Measurements from ENCODE around the gene CCDC27.
"Not testable (repeated sequence)": the region's sequence is repeated elsewhere in the genome, so short reads cannot be mapped to it uniquely, and the experiment has no call there.

CCDC27 gene

DNA sequence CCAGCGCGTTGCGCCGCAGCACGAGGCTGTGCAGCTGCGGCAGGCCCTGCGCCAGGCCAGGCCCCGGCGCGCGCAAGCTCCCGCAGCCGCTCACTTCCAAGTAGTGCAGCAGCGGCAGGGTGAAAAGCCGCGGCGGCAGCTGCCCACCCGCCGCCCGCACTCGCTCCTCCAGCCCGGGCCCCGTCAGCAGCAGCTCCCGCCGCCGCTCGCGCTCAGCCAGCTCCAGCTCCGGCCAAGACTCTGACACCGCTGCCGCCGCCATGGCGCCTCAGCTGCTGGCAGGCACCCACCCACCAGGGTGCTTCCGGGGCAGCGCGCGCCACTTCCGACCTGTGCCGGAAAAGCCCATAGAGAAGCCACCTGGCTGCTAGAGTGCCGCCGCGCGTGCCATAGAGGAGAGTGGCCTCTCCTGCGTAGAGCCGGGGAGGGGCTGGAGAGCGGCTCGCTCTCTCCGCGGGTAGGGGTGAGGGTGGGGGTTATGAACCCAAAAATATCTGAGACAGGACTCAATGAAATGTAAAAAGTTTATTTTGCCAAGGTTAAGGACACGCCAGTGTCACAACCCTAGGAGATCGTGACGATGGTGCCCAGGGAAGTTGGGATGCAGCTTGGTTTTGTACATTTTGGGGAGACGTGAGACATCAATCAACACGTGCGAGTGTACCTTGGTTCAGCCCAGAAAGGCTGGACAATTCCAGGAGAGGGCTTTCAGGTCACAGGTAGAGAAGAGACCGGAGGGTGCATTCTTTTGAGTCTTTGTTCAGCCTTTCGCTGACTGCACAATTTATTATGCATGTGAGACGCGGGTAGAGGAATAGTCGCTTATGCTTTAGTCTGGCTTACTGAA lies 44.2 kb downstream of the CCDC27 start, which contains the start of gene LRRC47:
Gene LRRC47, minus strand, starts transcription at position 284 of the 847 bp plus-strand sequence. Its CDS starts 22 bp downstream, at position 262.
- peak; percentile 96 for DNase-seq

DNA sequence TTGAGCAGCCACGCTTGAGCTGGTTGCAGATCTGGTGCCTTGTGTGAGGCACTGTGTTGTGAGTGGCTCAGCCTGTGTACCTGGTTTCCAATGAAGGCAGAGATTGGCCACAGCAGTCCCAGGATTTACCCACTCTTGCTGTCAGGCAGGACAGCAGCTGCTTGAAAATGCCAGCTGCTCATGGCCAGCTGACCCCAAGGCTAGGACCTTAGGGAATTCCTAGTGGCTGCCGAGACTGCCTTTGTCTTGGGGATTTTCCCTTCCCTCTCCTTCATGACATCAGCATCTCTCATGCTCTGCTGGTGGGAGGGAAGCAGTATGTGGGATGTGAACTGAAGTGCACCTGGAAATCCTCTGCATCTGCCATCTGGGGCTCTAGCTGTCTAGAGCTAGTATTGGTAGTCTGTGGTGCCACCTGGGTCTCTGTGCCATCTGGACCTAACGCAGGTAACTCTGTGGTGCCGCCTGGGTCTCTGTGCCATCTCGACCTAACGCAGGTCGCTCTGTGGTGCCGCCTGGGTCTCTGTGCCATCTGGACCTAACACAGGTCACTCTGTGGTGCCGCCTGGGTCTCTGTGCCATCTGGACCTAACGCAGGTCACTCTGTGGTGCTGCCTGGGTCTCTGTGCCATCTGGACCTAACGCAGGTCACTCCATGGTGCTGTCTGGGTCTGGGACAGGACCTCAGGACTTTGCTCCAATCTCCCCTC lies 47.9 kb downstream of the CCDC27 start:
- no peak for DNase-seq

DNA sequence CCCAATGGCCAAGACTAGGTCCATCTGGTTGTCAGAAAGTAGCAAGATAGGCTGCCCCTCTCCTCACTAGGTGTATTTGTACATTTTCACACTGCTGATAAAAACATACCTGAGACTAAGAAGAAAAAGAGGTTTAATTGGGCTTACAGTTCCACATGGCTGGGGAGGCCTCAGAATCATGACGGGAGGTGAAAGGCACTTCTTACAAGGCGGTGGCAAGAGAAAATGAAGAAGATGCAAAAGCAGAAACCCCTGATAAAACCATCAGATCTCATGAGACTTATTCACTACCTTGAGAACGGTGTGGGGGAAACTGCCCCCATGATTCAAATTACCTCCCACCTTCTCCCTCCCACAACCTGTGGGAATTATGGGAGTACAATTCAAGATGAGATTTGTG lies 48.5 kb downstream of the CCDC27 start:
- DNase-seq, result not testable (repeated sequence)

DNA sequence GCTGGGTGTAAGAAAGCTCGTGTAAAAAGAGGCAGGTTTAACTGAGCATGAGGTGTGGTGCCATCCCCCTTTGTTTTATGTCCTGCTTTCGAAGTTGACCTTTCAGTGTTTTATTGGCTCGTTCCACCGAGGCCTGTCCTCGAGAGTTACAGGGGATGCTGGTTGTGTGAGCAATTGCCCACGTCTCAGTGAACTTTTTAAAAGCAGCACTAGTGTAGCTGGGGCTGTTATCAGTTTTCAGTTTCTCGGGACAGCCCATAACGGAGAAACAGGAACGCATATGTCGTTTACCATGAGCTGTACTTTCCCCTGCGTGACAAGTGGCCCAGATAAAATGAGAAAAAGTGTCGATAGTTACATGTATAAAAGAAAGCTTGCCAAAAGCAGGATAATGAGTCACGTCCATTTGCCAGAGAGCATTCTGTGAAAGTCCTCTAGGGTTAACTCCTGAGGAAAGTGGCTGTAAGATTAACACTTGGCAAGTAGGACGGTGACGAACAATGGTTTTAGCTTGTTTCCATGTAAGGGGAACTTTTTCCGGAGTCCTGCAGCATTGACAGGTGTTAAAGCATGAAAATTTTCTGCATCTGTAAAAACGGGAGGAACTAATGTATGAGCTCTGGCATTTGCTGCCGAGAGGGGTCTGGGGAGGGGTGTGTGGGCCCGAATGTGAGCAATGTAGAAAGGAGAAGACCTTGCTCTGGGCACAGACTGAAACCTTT lies 51.8 kb downstream of the CCDC27 start:
- DNase-seq, result no peak

DNA sequence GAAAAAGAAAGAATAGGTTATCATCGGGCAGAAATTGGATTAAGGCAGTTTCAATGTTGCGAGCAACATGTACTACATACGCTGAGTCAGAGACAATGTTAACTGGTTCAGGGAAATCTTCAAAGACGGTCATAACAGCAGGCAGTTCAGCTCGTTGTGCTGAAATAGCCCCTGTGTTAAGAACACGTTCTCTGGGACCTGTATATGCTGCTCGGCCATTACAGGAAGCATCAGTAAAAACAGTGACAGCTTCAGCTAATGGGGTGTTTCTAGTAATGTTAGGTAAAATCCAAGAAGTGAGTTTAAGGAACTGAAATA lies 52.3 kb downstream of the CCDC27 start:
- DNase-seq, result not testable (repeated sequence)

DNA sequence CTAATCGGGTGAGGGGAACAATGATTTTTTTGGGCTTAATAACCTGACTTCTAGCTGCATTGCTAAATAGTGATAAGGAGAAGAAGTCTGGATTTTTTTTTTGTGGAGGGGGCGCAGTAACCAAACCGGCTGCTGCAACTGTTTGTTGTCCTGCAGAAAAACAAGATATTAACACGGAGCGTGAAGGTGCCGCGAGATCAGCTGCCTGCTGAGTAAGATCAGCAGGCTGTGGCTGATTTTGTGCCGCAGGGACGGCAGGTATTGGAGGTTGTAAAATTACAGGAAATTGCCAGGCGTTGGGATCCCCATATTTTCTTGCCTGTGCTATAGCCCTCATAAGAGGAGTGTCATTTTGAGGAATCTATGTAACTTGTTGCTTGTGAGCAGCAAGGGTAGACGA lies 52.8 kb downstream of the CCDC27 start:
- DNase-seq, result no peak

DNA sequence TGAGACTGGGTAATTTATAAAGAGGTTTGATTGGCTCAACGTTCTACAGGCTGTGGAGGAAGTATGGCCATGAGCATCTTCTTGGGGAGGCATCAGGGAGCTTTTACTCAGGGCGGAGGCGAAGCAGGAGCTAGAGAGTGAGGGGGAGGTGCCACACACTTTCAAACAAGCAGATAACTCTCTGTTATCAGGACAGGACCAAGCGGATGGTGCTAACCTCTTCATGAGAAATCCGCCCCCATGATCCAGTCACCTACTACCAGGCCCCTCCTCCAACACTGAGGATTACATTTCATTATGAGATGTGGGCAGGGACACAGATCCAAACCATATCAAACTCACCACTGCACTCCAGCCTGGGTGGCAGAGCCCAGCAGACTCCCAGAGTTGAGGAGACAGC lies 55.5 kb downstream of the CCDC27 start:
- no peak for DNase-seq

DNA sequence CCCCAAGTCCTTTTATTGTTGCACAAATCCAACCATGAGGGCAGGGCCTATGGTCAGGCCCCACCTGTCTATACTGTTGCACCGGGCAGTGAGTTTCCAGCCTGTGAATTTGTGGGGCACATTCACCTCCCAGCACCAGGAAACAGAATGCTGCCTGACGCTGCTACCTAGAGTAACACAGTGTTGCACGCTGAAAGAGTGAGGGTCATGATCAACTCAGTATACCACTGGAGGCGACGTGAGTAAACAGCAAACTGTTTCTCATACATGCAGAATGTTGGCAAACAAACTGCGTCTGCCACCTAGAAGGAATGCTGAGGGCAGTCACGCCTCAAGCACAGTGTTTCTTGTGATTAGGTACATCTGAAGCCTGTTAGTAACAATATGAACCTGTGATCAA lies 57.4 kb downstream of the CCDC27 start:
- no peak for DNase-seq

DNA sequence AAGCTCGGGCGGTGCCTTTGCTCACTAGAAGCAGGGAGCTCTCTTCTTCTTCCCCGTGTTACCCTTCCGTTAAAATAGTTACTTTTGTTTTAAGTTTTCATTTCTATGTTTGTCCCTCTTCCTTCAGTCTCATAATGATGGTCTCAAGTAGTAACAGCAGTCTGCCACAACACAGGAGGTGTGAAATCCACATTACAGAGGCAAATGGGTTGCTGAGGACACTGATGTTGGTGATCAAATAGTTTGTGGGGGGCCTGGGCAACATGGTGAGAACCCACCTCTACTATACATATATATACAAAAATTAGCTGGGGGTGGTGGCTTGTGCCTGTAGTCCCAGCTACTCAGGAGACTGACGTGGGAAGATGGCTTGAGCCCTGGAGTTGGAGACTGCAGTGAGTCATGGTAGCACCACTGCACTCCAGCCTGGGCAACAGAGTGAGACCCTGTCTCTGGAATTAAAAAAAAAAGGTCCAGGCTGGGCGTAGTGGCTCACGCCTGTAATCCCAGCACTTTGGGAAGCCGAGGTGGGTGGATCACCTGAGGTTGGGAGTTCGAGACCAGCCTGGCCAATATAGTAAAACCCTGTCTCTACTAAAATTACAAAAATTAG lies 58.0 kb downstream of the CCDC27 start:
- DNase-seq, result not testable (repeated sequence)

DNA sequence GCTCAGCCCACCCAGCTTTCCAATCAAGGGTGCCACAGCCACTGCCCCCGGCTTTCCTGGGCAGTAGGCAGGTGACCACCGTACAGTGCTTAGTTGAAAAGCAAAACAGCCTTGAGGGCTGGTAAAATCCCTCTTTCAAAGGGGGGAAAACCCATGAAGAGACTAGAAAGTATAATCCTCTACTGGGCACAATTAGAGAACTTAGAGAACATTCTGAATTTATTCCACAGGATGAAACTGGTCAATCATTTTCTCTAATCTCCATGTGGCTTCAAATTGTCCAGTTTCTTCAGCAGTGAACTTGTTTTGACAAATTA lies 59.3 kb downstream of the CCDC27 start:
- DNase-seq, result no peak

DNA sequence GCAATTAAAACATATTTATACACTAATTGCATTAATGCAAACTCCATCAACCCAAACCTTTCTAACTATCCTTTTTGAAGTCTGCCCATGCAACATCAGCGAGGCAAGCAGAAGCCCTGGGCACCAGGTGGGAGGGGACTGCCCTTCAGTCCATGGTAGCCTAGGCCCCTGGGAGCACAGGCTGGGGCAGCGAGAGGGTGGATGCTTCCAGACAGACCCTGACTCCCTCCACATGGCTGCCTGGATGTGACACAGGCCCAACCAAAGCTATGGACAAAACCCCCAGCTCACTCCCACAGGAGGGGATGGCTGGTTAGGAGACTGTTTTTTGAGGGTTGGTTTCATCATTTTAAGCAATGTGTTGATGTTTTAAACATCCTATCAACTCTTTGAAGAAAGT lies 61.8 kb downstream of the CCDC27 start:
- DNase-seq, result no peak

DNA sequence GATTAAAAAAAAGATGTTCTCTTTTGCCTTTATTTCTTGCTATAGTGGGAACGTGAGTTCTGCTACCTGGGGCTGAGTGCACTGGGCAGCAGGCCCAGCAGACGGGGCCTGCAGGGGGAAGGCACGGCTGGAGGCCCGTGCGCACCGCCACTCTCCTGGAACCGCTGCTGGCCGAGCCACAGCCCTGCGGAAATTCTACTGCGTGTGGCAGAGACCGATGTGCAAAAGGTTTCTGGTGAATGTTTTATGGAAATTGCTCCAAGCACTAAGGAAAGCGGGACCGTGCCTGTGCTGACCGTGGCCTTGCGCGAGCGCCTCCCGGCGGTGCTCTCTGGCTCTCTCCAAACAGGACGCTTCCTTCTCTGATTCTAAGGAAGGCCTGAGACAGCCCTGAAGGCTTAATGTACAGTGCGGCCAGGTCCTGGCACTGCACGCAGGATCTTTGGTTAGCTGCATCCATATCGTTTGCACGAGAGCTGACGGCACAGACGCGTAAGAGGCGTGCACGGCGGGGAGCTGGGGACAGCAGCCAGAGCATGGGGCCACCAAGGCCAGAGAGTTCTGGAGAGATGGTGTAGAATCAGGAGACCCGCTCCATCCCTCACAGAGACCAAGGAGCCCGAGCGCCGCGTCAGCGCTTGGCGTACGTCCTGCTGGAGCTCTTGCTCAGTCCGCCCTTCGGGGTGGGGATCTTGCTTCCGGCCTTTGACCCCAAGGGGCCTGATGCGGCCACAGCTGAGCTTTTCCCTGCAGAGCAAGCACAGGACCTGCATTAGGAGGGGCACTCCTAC lies 62.7 kb downstream of the CCDC27 start:
- no peak for DNase-seq

DNA sequence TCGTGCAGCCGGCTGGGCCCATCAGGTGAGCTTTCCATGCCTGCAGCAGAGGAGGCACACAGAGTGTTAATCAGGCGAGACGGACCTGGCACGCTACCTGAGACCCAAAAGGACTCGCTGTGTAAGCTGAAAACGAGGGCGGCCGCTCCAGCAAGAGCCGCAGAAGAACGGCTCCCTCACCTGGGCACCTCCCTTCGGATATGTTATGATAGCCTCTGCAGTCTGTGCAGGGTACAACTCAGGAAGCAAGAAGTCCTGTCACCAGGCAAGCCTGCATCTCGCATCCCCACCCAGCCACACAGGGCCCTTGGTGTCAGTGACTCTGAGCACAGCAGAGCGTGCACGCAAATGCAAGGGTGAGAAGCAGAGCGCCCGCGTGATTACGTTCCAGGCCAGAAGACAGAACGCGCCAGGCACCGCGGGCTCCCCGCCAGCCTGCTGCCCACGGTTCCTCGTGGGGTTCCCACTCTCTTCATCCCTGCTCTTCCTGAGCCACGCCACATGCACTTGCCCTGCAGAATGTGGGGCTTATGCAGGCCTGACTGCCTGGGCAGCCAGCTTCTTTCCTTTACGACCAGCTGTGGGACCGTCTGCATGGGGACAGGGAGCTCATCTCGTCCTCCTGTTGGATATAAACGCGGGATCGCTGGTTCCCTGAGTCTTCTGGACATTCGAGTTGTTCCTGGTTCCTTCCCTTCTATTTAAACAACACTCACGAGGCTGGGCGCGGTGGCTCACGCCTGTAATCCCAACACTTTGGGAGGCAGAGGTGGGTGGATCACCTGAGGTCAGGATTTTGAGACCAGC lies 64.3 kb downstream of the CCDC27 start:
- DNase-seq, result no peak

DNA sequence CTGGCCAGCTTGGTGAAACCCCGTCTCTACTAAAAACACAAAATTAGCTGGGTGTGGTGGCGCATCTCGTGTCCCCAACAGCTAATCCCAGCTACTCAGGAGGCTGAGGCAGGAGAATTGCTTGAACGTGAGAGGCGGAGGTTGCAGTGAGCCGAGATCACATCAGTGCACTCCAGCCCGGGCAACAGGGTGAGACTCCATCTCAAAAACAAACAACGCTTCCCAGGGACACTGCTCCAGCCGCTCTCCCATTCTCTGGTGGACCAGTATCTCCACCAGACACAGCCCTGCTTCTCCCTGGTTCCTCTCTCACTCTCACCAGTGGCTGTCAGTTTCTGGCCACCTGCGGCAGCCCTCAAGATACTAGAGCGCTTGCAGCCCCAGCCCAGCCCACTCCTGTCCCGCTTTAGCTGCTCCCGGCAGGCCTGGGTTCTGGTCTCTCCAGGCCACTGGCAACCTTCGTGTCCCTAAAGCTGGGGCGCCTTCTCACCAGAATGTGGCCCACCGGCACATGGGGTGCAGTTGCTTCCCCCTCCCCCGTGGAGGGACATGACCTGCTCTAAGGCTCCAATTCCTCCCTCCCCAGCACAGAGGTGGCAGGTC lies 65.0 kb downstream of the CCDC27 start:
- DNase-seq, result no peak

DNA sequence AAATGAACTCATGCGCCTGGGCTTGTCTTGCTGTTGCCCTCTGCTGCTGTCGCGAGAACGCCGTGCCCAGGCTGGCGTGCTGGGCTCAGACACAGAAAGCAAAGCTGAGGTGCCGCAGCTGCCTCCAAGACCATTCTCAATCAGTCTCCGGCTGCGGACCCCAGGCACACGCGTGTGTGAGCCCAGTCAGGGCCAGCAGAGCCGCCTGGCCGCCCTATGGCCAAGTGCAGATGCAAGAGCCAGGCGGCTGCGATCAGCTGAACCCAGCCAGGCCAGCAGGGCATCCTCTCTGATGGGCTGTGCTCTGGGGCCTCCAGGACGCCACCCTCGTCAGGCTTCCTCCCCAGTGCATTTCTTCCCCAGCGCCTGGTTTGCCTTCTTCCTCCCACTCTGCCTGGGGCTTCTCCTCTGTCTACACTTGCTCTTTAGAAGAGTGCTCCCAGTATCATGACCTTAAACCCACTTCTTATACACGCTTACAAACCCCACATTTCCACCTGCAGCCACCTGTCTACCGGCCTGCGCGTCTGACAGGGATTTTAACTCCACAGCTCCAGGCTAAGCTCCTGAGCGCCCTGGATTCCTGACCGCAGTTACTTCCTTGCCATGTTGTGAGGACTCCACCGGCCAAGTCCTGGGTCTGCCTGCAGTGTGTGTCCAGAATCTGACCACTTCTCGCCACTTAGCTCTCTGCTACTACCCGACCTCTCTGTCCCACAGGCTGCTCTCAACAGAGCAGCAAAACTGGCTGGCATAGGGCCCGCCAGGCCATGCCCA lies 65.8 kb downstream of the CCDC27 start:
- DNase-seq, result no peak

DNA sequence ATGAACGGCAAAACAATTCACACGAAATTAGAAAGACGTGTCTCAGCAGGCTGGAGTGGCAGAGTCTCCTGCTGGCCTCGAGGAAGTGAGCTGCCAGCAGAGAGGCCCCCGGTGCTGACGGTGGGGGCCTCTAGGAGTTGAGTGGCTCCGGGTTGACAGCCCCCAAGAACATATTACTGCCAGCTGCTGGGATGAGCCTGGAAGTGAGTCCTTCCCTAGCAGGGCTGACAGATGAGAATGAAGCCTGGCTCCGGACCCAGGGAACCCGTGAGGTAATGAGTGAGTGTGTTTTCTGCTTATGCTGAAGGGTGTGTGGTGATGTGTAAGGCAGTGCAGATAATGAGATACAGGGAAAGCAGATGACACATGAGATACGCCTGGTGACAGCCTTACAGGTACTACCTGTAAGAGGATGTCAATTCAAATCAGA lies 67.5 kb downstream of the CCDC27 start:
- peak; percentile 34 for DNase-seq

DNA sequence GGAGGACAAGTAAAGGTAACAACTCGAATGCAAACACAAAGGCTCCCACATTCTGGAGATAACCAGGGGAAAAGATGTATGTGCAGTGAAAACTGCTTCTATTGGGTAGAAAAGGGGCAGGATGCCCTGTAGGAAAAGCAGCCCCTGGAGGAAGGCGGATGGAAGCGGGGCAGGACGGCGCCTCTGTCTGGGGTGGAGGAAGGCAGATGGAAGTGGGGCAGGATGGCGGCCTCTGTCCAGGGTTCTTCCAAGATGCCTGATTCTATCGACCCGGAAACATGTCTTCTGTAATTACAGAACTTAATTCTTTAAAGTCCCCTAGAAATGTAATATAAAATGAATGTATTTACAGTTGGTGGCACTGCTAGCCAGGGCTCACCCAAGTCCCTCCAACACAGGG lies 68.1 kb downstream of the CCDC27 start:
- DNase-seq, result no peak

DNA sequence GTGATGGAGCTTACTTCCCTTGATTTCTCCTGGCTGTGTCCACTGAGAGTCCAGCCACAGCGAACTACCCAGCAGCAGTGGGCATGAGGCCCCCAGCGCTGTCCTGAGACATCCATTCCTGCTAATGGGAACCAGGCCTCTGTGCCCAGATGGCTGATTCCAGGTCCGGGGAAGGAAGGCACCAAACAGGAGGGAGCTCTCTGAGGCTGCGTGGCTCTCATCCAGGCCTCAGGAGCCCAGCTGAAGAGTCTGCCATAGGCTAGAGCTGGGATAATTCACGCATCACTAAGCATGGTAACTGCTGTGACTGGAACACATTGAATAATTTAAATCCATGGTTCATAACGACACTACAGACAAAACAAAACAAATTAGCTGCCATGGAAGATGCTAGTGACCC lies 68.8 kb downstream of the CCDC27 start:
- peak; percentile 60 for DNase-seq
